GM19239 (cell line): ENCODE data around the gene TXNRD1.

Experiments used
- DNase-seq: peaks from one replicate; pipeline ENCODE4 v3.0.0; 2011; ENCODE audit warnings: low spot score; ENCODE audit not compliant: insufficient read length
- FAIRE-seq: peaks from 2 replicates; lab custom pipeline; 2011; peaks lifted over from hg19 to GRCh38; lab: Jason Lieb, UNC

Gene TXNRD1

GRCh38 chr12:104356231-104357115, 140.9 kb downstream of the TXNRD1 start:
- DNase-seq (no peak), FAIRE-seq (no peak)

GRCh38 chr12:104357421-104357952, 141.9 kb downstream of the TXNRD1 start:
- FAIRE-seq (no peak), DNase-seq (no peak)

- FAIRE-seq (peak; percentile 85), DNase-seq (peak; percentile 71)
Measured at GRCh38 chr12:104358353-104359003, 142.9 kb downstream of the TXNRD1 start.

GRCh38 chr12:104359216-104359615, 143.6 kb downstream of the TXNRD1 start:
- no peak for FAIRE-seq

GRCh38 chr12:104360157-104360556, 144.6 kb downstream of the TXNRD1 start:
- DNase-seq (no peak), FAIRE-seq (no peak)

More at GRCh38 chr12:104359216-104359615, 143.6 kb downstream of the TXNRD1 start:
- no peak for DNase-seq

- DNase-seq (no peak), FAIRE-seq (no peak)
Measured at GRCh38 chr12:104360983-104361707, 145.6 kb downstream of the TXNRD1 start.

- FAIRE-seq, result no peak
- no peak for DNase-seq
Measured at GRCh38 chr12:104365921-104366410, 150.4 kb downstream of the TXNRD1 start.

- FAIRE-seq (no peak), DNase-seq (no peak)
Measured at GRCh38 chr12:104369708-104370107, 154.1 kb downstream of the TXNRD1 start.

GRCh38 chr12:104371043-104371870, 155.7 kb downstream of the TXNRD1 start:
- DNase-seq, result no peak
- FAIRE-seq, result no peak

- FAIRE-seq (no peak), DNase-seq (no peak)
Measured at GRCh38 chr12:104372061-104372720, 156.6 kb downstream of the TXNRD1 start.

GRCh38 chr12:104372721-104373335, 157.2 kb downstream of the TXNRD1 start:
- DNase-seq (no peak), FAIRE-seq (no peak)

GRCh38 chr12:104374071-104374470, 158.5 kb downstream of the TXNRD1 start:
- FAIRE-seq (no peak), DNase-seq (no peak)

GRCh38 chr12:104374806-104375205, 159.2 kb downstream of the TXNRD1 start:
- no peak for FAIRE-seq
- DNase-seq, result no peak

- DNase-seq, result no peak
- FAIRE-seq, result no peak
Measured at GRCh38 chr12:104375775-104376174, 160.2 kb downstream of the TXNRD1 start.

GRCh38 chr12:104376650-104377513, 161.3 kb downstream of the TXNRD1 start:
- FAIRE-seq, result no peak
- no peak for DNase-seq

GRCh38 chr12:104377514-104377812, 161.9 kb downstream of the TXNRD1 start:
- FAIRE-seq, result no peak
- no peak for DNase-seq

GRCh38 chr12:104378427-104378826, 162.8 kb downstream of the TXNRD1 start:
- FAIRE-seq (no peak), DNase-seq (no peak)

GRCh38 chr12:104381341-104381730, 165.8 kb downstream of the TXNRD1 start:
- no peak for DNase-seq
- peak; percentile 31 for FAIRE-seq
